HCT116 (cell line): ENCODE data around the gene TAS2R41. TPM values are rescaled to one million over a fixed set of nuclear protein-coding genes. Genes with fewer than 3 reads are reported as not detected.

ENCODE experiments used
- ATAC-seq: fragments of 200-7000 bp; cut with Tn5 transposase; 2 replicates; pipeline ENCODE4 v1.9.1; 2020; ENCODE audit warnings: mild to moderate bottlenecking, moderate library complexity
- BruUV-seq: library from RNA; stranded (reverse); fragments of 400-500 nt; replicated peaks from 2 replicates; lab custom pipeline; 2021; lab: Mats Ljungman, UMichigan
- CTCF ChIA-PET: fragments of 300-600 bp; sonication (Branson Sonifier 250); formaldehyde crosslinking; loops from one replicate; lab custom pipeline; 2021; ENCODE audit warnings: antibody characterized with exemption; lab: Charles Lee
- POLR2A ChIA-PET: fragments of 300-600, 350-600 bp; sonication (Branson Sonifier 250); formaldehyde crosslinking; loops from one replicate; lab custom pipeline; 2021; ENCODE audit warnings: antibody characterized with exemption; lab: Charles Lee
- RAD21 ChIA-PET, 2 experiments: fragments of 300-600 bp; sonication (Branson Sonifier 250); formaldehyde crosslinking; loops; one replicate each; lab custom pipeline; 2023; ENCODE audit warnings: low total read pairs in 2 of 2; ENCODE audit not compliant: uncharacterized antibody in 2 of 2, unreplicated experiment in 2 of 2, low non-redundant PET in 1 of 2; lab: Charles Lee
- DNase-seq: peaks from one replicate; pipeline ENCODE4 v3.0.0-alpha.2; 2010; ENCODE audit warnings: low read depth, low spot score
- H2AFZ ChIP-seq: fragments of 200-600 bp; shearing (Covaris generic), sonication (generic); 2 replicates; pipeline ENCODE4 v1.6.1; 2017; ENCODE audit warnings: low read depth, mixed run types, mixed read lengths, antibody characterized with exemption, low read length; ENCODE audit not compliant: poor library complexity, severe bottlenecking
- H3K27ac ChIP-seq: 2 replicates; pipeline ENCODE4 v1.5.1; 2012; ENCODE audit warnings: low read depth, low read length
- H3K27me3 ChIP-seq: fragments of 200-600 bp; sonication (generic); 2 replicates; pipeline ENCODE4 v1.6.1; 2016; ENCODE audit warnings: mixed run types, low read length, mixed read lengths; ENCODE audit not compliant: insufficient read depth
- H3K36me3 ChIP-seq, 2 experiments: fragments of 200-500 bp in 1 of 2; fragments of 200-600 bp in 1 of 2; sonication (Bioruptor generic) in 1 of 2; sonication (generic) in 1 of 2; 2 replicates each; pipeline versions ENCODE4 v1.5.1 to v1.6.1; 2014 to 2016; ENCODE audit warnings: low read length in 2 of 2, inconsistent platforms in 1 of 2, mixed read lengths in 1 of 2, mixed run types in 1 of 2; ENCODE audit not compliant: insufficient read depth in 2 of 2, control insufficient read depth in 1 of 2
- H3K4me1 ChIP-seq, 2 experiments: fragments of 200-600 bp in 1 of 2; sonication (generic) in 1 of 2; 2 replicates each; pipeline versions ENCODE4 v1.5.1 to v1.6.1; 2012 to 2017; ENCODE audit warnings: low read length in 2 of 2, inconsistent platforms in 1 of 2, mild to moderate bottlenecking in 1 of 2, mixed read lengths in 1 of 2, mixed run types in 1 of 2, moderate library complexity in 1 of 2; ENCODE audit not compliant: insufficient read depth in 2 of 2, control insufficient read depth in 1 of 2
- H3K4me2 ChIP-seq: fragments of 200-600 bp; sonication (generic); 2 replicates; pipeline ENCODE4 v1.6.1; 2017; ENCODE audit warnings: mixed run types, low read length, mixed read lengths
- H3K4me3 ChIP-seq, 2 experiments: fragments of 200-600 bp in 1 of 2; sonication (generic) in 1 of 2; replicated peaks in 1 of 2; 2 replicates each; pipeline ENCODE4 v1.5.1; 2011 to 2016; ENCODE audit warnings: low read length in 2 of 2, control low read depth in 1 of 2, low read depth in 1 of 2, mild to moderate bottlenecking in 1 of 2, mixed read lengths in 1 of 2, mixed run types in 1 of 2
- H3K79me2 ChIP-seq: fragments of 200-600 bp; sonication (generic); 2 replicates; pipeline ENCODE4 v1.6.1; 2017; ENCODE audit warnings: mild to moderate bottlenecking, mixed run types, low read length, moderate library complexity, mixed read lengths; ENCODE audit not compliant: insufficient read depth
- H3K9ac ChIP-seq: fragments of 200-600 bp; sonication (generic); 2 replicates; pipeline ENCODE4 v1.6.1; 2016; ENCODE audit warnings: low read length, mixed read lengths
- H3K9me2 ChIP-seq: fragments of 200-600 bp; sonication (generic), shearing (Covaris generic); 2 replicates; pipeline ENCODE4 v1.6.1; 2017; ENCODE audit warnings: mixed run types, mild to moderate bottlenecking, moderate library complexity; ENCODE audit not compliant: insufficient read depth
- H3K9me3 ChIP-seq, 2 experiments: fragments of 200-500 bp in 1 of 2; fragments of 200-600 bp in 1 of 2; sonication (Bioruptor generic) in 1 of 2; sonication (generic) in 1 of 2; 2 replicates each; pipeline ENCODE4 v1.6.1; 2014 to 2017; ENCODE audit warnings: low read length in 2 of 2, mixed read lengths in 2 of 2, inconsistent platforms in 1 of 2, low read depth in 1 of 2, mild to moderate bottlenecking in 1 of 2, mixed run types in 1 of 2, moderate library complexity in 1 of 2; ENCODE audit not compliant: control insufficient read depth in 1 of 2, insufficient read depth in 1 of 2
- H4K20me1 ChIP-seq: fragments of 200-600 bp; sonication (generic), shearing (Covaris generic); 2 replicates; pipeline ENCODE4 v1.6.1; 2017; ENCODE audit warnings: mixed run types, mild to moderate bottlenecking, moderate library complexity; ENCODE audit not compliant: insufficient read depth
- ATF3 ChIP-seq: IDR thresholded peaks from 2 replicates; pipeline ENCODE4 v1.6.1; 2012
- CEBPB ChIP-seq: IDR thresholded peaks from 2 replicates; pipeline ENCODE4 v1.6.1; 2012; ENCODE audit warnings: low read depth
- CTCF ChIP-seq, 3 experiments: fragments of 200-600 bp in 1 of 3; sonication (generic) in 1 of 3; IDR thresholded peaks in 2 of 3; conservative IDR thresholded peaks in 1 of 3; 2 replicates each; pipeline ENCODE4 v1.5.1; 2012 to 2017; ENCODE audit warnings: low read depth in 2 of 3, low read length in 2 of 3, antibody characterized with exemption in 1 of 3, borderline replicate concordance in 1 of 3, control low read depth in 1 of 3, mild to moderate bottlenecking in 1 of 3, mixed read lengths in 1 of 3, mixed run types in 1 of 3, moderate library complexity in 1 of 3; ENCODE audit not compliant: insufficient read depth in 1 of 3
- ELF1 ChIP-seq: IDR thresholded peaks from 2 replicates; pipeline ENCODE4 v1.6.1; 2012; ENCODE audit warnings: low read depth, borderline replicate concordance
- EZH2 ChIP-seq: fragments of 200-600 bp; sonication (generic); IDR thresholded peaks from 2 replicates; pipeline ENCODE4 v1.6.1; 2017; ENCODE audit warnings: antibody characterized with exemption, mixed run types
- EZH2phosphoT487 ChIP-seq: fragments of 200-600 bp; IDR thresholded peaks from 2 replicates; pipeline ENCODE4 v1.6.1; 2018; ENCODE audit warnings: antibody characterized with exemption, borderline replicate concordance
- JUND ChIP-seq: IDR thresholded peaks from 2 replicates; pipeline ENCODE4 v1.6.1; 2012
- POLR2A ChIP-seq: IDR thresholded peaks from 2 replicates; pipeline ENCODE4 v1.7.0; 2011; ENCODE audit warnings: borderline replicate concordance; ENCODE audit not compliant: insufficient read depth, insufficient read length; ENCODE audit errors: extremely low read depth
- RAD21 ChIP-seq: IDR thresholded peaks from 2 replicates; pipeline ENCODE4 v1.6.1; 2012; ENCODE audit warnings: low read depth, mild to moderate bottlenecking
- SIN3A ChIP-seq: IDR thresholded peaks from 2 replicates; pipeline ENCODE4 v1.6.1; 2012; ENCODE audit warnings: low read depth
- SRF ChIP-seq: IDR thresholded peaks from 2 replicates; pipeline ENCODE4 v1.6.1; 2012; ENCODE audit warnings: low read depth
- YY1 ChIP-seq: IDR thresholded peaks from 2 replicates; pipeline ENCODE4 v1.6.1; 2011; ENCODE audit warnings: low read length, low read depth, moderate library complexity, mild to moderate bottlenecking; ENCODE audit not compliant: insufficient replicate concordance; ENCODE audit errors: extremely low read depth
- ZFX ChIP-seq: fragments of 450-650 bp; IDR thresholded peaks from 2 replicates; pipeline ENCODE4 v1.6.1; 2017
- intact Hi-C: fragments of 100-400 bp; cut with micrococcal nuclease; formaldehyde crosslinking; loops from 2 replicates; pipeline ENCODE4 v1.10.0; 2022
- total RNA-seq: library from RNA; stranded (reverse); gene quantifications from one replicate; pipeline ENCODE4 v1.2.1, GENCODE V29; 2021; ENCODE audit not compliant: unreplicated experiment

TAS2R41 gene
- total RNA-seq, 1 experiment from 2014 or later: not detected

- no TSS peak for BruUV-seq
- CTCF ChIA-PET: no interaction called here
- no peak for ATAC-seq
Measured at GRCh38 chr7:143451746-143452145, 25.9 kb upstream of the TAS2R41 start.

More at GRCh38 chr7:143451746-143452145, 25.9 kb upstream of the TAS2R41 start:
- Histone ChIP-seq H3K4me2 (no peak overlapping the region), H3K27ac (no peak overlapping the region), H2AFZ (no peak overlapping the region), H3K79me2 (no peaks in the 10 kb centered on the region), H3K36me3 (no peaks in the 10 kb centered on the region), H3K9me2 (no peaks in the 10 kb centered on the region), H3K4me3 (no peak overlapping the region), H3K27me3 (no peaks in the 10 kb centered on the region), H4K20me1 (no peaks in the 10 kb centered on the region), H3K4me1 (no peaks in the 10 kb centered on the region), H3K9me3 (no peaks in the 10 kb centered on the region), H3K9ac (no peak overlapping the region)
- DNase-seq: no peak
- ChIA-PET POLR2A (no interaction called here), RAD21 (no interaction called here)
- intact Hi-C loops: no loop called here
- TF ChIP-seq YY1 (no peak), ZFX (no peak), EZH2phosphoT487 (no peak), EZH2 (no peak), ELF1 (no peak), CTCF (IDR thresholded peaks at IDR 0.05 in 2 of 3, conservative IDR thresholded peaks at IDR 0.05 in 1 of 3; ENCODE audit: borderline replicate concordance in 1 of 3, insufficient read depth in 1 of 3, low read depth in 2 of 3, low read length in 2 of 3) (no peak), ATF3 (no peak), SRF (no peak), SIN3A (no peak), JUND (no peak), CEBPB (no peak), RAD21 (no peak), POLR2A (no peak)
